K562 (cell line): ENCODE results near the gene POMT2.

Experiments used
- HNRNPL ChIP-seq: fragments of 200-400 bp; formaldehyde crosslinking; IDR thresholded peaks from 2 replicates; pipeline ENCODE4 v1.6.1; 2017; ENCODE audit warnings: low read depth, mild to moderate bottlenecking, low read length
- ZNF121 ChIP-seq: sonication (generic); formaldehyde crosslinking; conservative IDR thresholded peaks from 2 replicates; pipeline ENCODE4 v1.8.0; 2022; ENCODE audit warnings: missing genetic modification reagents

DNA sequence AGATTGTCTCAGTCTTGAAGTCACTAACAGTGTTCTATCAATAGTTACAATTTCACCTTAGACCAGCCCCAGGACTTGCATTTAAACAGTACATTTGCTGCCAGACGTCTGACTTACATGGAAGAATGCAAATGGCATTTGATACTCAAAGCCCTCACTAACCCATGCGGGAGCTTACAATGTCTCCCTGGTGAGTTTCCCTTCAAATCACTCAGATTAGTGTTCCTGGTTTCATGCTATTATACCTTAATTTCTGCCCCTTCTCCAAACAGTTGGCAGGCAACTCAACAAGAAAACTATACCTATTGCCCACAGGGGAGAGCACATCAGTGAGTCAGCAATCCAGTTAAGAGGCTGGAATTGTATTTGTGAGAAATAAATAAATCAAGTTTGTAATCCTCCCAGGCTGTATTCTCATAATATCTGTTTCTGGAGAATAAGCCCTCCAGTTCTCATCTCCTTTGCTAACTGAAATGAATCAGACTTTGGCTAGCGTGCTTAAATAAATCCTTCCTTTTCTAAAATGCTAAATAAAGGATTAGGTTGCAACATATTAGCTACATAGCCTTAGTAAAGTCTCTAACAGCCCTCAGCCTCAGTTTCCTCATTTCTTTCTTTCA is 23.8 kb upstream of the POMT2 start:
- TF ChIP-seq ZNF121 (CRISPR knock-in tag) (no peak), HNRNPL (no peak)
